Spleen (tissue), 11 donors: ENCODE results near the gene PCMT1. TPM values are rescaled to one million over a fixed set of nuclear protein-coding genes. Genes with fewer than 3 reads are reported as not detected.

Experiments used
- DNase-seq: peaks from one replicate; pipeline ENCODE4 v3.0.0-alpha.2; 2020
- H3K27ac ChIP-seq, 8 donors: fragments of 200-600 bp; sonication (generic) in 7 of 8; 1 replicate in 4 of 8; 2 replicates in 4 of 8; pipeline versions ENCODE4 v1.5.0 to v1.8.0; 2016 to 2021; ENCODE audit warnings: inconsistent platforms in 4 of 8, mild to moderate bottlenecking in 4 of 8, moderate library complexity in 1 of 8
- H3K27me3 ChIP-seq, 7 donors: fragments of 200-600 bp; sonication (generic) in 6 of 7; replicated peaks in 1 of 7; 1 replicate in 4 of 7; 2 replicates in 3 of 7; pipeline versions ENCODE4 v1.5.0 to v1.8.0; 2016 to 2021; ENCODE audit warnings: inconsistent platforms in 3 of 7, mild to moderate bottlenecking in 1 of 7
- H3K36me3 ChIP-seq, 6 donors: fragments of 200-600 bp; sonication (generic) in 5 of 6; 1 replicate in 4 of 6; 2 replicates in 2 of 6; pipeline versions ENCODE4 v1.5.0 to v1.8.0; 2016 to 2021; ENCODE audit warnings: inconsistent platforms in 2 of 6
- H3K4me1 ChIP-seq, 6 donors: fragments of 200-600 bp; sonication (generic) in 5 of 6; 1 replicate in 3 of 6; 2 replicates in 3 of 6; pipeline versions ENCODE4 v1.5.0 to v1.8.0; 2016 to 2021; ENCODE audit warnings: inconsistent platforms in 3 of 6
- H3K4me3 ChIP-seq, 8 donors: fragments of 200-600 bp; sonication (generic) in 7 of 8; 1 replicate in 4 of 8; 2 replicates in 4 of 8; pipeline versions ENCODE4 v1.5.0 to v1.8.0; 2016 to 2021; ENCODE audit warnings: inconsistent platforms in 4 of 8, mild to moderate bottlenecking in 4 of 8, moderate library complexity in 2 of 8
- H3K9me3 ChIP-seq, 8 donors: fragments of 200-600 bp; sonication (generic) in 7 of 8; 1 replicate in 4 of 8; 2 replicates in 4 of 8; pipeline versions ENCODE4 v1.5.0 to v1.8.0; 2016 to 2021; ENCODE audit warnings: inconsistent platforms in 4 of 8
- CTCF ChIP-seq, 11 experiments: fragments of 200-600 bp in 7 of 11; fragments of 450-650 bp in 4 of 11; sonication (generic) in 4 of 11; IDR thresholded peaks in 8 of 11; conservative IDR thresholded peaks in 3 of 11; 1 replicate in 7 of 11; 2 replicates in 4 of 11; pipeline versions ENCODE4 v1.4.0 to v1.8.0; 2016 to 2021; ENCODE audit warnings: antibody characterized with exemption in 11 of 11, inconsistent platforms in 4 of 11, mild to moderate bottlenecking in 1 of 11
- POLR2A ChIP-seq, 3 donors: fragments of 450-650 bp; IDR thresholded peaks; one replicate each; pipeline ENCODE4 v1.5.1; 2017; ENCODE audit warnings: antibody characterized with exemption in 3 of 3, mild to moderate bottlenecking in 1 of 3
- POLR2AphosphoS5 ChIP-seq, 3 donors: sonication (generic); formaldehyde crosslinking; IDR thresholded peaks; one replicate each; pipeline ENCODE4 v1.5.1; 2017; ENCODE audit warnings: antibody characterized with exemption in 3 of 3
- WGBS, 5 donors: extraction: QIAGEN DNeasy Blood & Tissue Kit in 3 of 5; methylation state at CpG; one replicate each; pipeline versions ENCODE4 v1.1.5 to v1.1.7; 2013 to 2018; 5-methylcytosine and 5-hydroxymethylcytosine counted together
- intact Hi-C: fragments of 100-400 bp; cut with DNase I; formaldehyde crosslinking; loops from one replicate; pipeline ENCODE4 v1.15.0; 2023; ENCODE audit warnings: low total_unique reads
- polyA plus RNA-seq, 3 donors: library from polyadenylated mRNA; stranded (reverse); fragments of 200-250 nt; gene quantifications; one replicate each; pipeline ENCODE4 v1.2.1, GENCODE V29; 2013
- total RNA-seq, 7 donors: library from RNA; depleted of rRNA in 3 of 7; stranded (reverse); fragments of >200 nt in 3 of 7; fragmentation: NEBNext Ultra II Directional in 4 of 7; extraction: Animal tissue kit (Norgen Biotek cat#: 25700) in 4 of 7; gene quantifications; one replicate each; pipeline versions ENCODE4 v1.1.0 to v1.2.1, GENCODE V29; 2016 to 2021
- donor health status: healthy with polysubstance abuse.
- donor health status: DM: no; HTN: no; CAD: no; lungs with moderate emphysema.
- donor health status: DM: no; HTN: no; CAD: no.
- donor health status: Bipolar disorder and iron deficiency.
- donor health status: healthy.
- donor health status: DM: no; HTN: no; CAD: no.
- donor health status: DM: yes; HTN: yes; CAD: no.

PCMT1 gene
- total and polyA plus RNA-seq, 10 donors = 22.0 to 66.7 (median 49.2) TPM

- Histone ChIP-seq H3K4me3 (no peak overlapping the region), H3K36me3 (no peaks in the 10 kb centered on the region), H3K27ac (no peak overlapping the region), H3K4me1 (peaks cover 6 to 30% (median 20%) of the 10 kb centered on the region in 6 donors), H3K9me3 (no peaks in the 10 kb centered on the region), H3K27me3 (peaks cover 0 to 36% (median 0%) of the 10 kb centered on the region in 7 donors)
- TF ChIP-seq CTCF (IDR thresholded peaks at IDR 0.05 in 8 of 11, conservative IDR thresholded peaks at IDR 0.05 in 3 of 11) (no peak), POLR2AphosphoS5 (IDR thresholded peaks at IDR 0.05) (no peak), POLR2A (IDR thresholded peaks at IDR 0.05) (no peak)
- 89 to 97% (median 94%) methylated on average over 3 of the region's 3 CpGs for WGBS, 5 donors
- DNase-seq = no peak
- intact Hi-C loops = no loop called here
Observed at GRCh38 chr6:149859938-149860337, 110.4 kb downstream of the PCMT1 start.

- WGBS, 5 donors = 94 to 98% (median 96%) methylated on average over 5 of the region's 5 CpGs
- no peaks in the 10 kb centered on the region for H3K36me3 ChIP-seq
- H3K27ac ChIP-seq = no peak overlapping the region
- H3K9me3 ChIP-seq = no peaks in the 10 kb centered on the region
- DNase-seq = no peak
- no peak overlapping the region for H3K4me3 ChIP-seq
- intact Hi-C loops = no loop called here
- TF ChIP-seq CTCF (IDR thresholded peaks at IDR 0.05 in 8 of 11, conservative IDR thresholded peaks at IDR 0.05 in 3 of 11) (no peak), POLR2AphosphoS5 (IDR thresholded peaks at IDR 0.05) (no peak), POLR2A (IDR thresholded peaks at IDR 0.05) (no peak)
- H3K27me3 ChIP-seq = peaks cover 0 to 36% (median 0%) of the 10 kb centered on the region in 7 donors
- peaks cover 8 to 35% (median 22%) of the 10 kb centered on the region in 6 donors for H3K4me1 ChIP-seq
Observed at GRCh38 chr6:149860513-149860833, 110.9 kb downstream of the PCMT1 start.

Other genes with a start within 250 kb of the PCMT1 start
- 10 to 100 TPM; 24.8 to 36.8 (median 30.7) TPM for gene PPIL4, start 203.7 kb upstream of the PCMT1 start, total RNA-seq
- gene PPIL4, start 203.7 kb upstream of the PCMT1 start, polyA plus RNA-seq = 10 to 100 TPM; 14.7 to 18.5 (median 16.8) TPM
- gene GINM1, start 183.4 kb upstream of the PCMT1 start, total RNA-seq = 10 to 100 TPM; 28.4 to 47.7 (median 37.6) TPM
- 10 to 100 TPM; 16.7 to 25.2 (median 21.8) TPM for gene GINM1, start 183.4 kb upstream of the PCMT1 start, polyA plus RNA-seq
- 10 to 100 TPM; 13.6 to 28.5 (median 17.1) TPM for gene KATNA1, start 101.0 kb upstream of the PCMT1 start, total RNA-seq
- gene KATNA1, start 101.0 kb upstream of the PCMT1 start, polyA plus RNA-seq = 10 to 100 TPM in 2 of 3 donors, 1 to 10 TPM in 1; 9.3 to 13.8 (median 10.9) TPM
- gene LATS1, start 31.6 kb upstream of the PCMT1 start, total RNA-seq = 10 to 100 TPM; 29.3 to 40.9 (median 33.8) TPM
- 1 to 10 TPM; 5.0 to 7.4 (median 6.2) TPM for gene LATS1, start 31.6 kb upstream of the PCMT1 start, polyA plus RNA-seq
- gene NUP43, start 3.2 kb upstream of the PCMT1 start, total RNA-seq = 10 to 100 TPM; 31.0 to 49.1 (median 41.6) TPM
- gene NUP43, start 3.2 kb upstream of the PCMT1 start, polyA plus RNA-seq = 10 to 100 TPM in 2 of 3 donors, 1 to 10 TPM in 1; 8.6 to 13.3 (median 10.5) TPM
- 10 to 100 TPM in 3 of 7 donors, 1 to 10 TPM in 4; 5.3 to 15.0 (median 9.9) TPM for gene LRP11, start 114.6 kb downstream of the PCMT1 start, total RNA-seq
- 1 to 10 TPM in 2 of 3 donors, under 1 TPM in 1; 0.65 to 2.6 (median 2.0) TPM for gene LRP11, start 114.6 kb downstream of the PCMT1 start, polyA plus RNA-seq
- 1 to 10 TPM in 6 of 7 donors, under 1 TPM in 1; 0.94 to 3.4 (median 2.0) TPM for gene RAET1E, start 148.4 kb downstream of the PCMT1 start, total RNA-seq
- under 1 TPM; 0.04 to 0.80 (median 0.23) TPM for gene RAET1E, start 148.4 kb downstream of the PCMT1 start, polyA plus RNA-seq
- gene RAET1G, start 173.4 kb downstream of the PCMT1 start, total RNA-seq = 1 to 10 TPM in 1 of 7 donors, not detected in 6; 1.2 TPM
- gene RAET1G, start 173.4 kb downstream of the PCMT1 start, polyA plus RNA-seq = under 1 TPM in 1 of 3 donors, not detected in 2; 0.09 TPM
- gene ULBP2, start 192.3 kb downstream of the PCMT1 start, total RNA-seq = not detected
- under 1 TPM; 0.10 to 0.30 (median 0.20) TPM for gene ULBP2, start 192.3 kb downstream of the PCMT1 start, polyA plus RNA-seq
- gene ULBP1, start 214.2 kb downstream of the PCMT1 start, total RNA-seq = under 1 TPM in 2 of 7 donors, not detected in 5; 0.23 to 0.34 TPM
- gene ULBP1, start 214.2 kb downstream of the PCMT1 start, polyA plus RNA-seq = under 1 TPM in 2 of 3 donors, not detected in 1; 0.03 to 0.08 TPM